NCI-H774 (cell line): ENCODE results near the gene CD19.
A peak's percentile ranks its signal among the peaks of the same experiment; 100 is the strongest.
"Not testable (repeated sequence)": the region's sequence is repeated elsewhere in the genome, so short reads cannot be mapped to it uniquely, and the experiment has no call there.

Experiments used
- DNase-seq: peaks from one replicate; lab custom pipeline; 2025; lab: John Stamatoyannopoulos, UW

The CD19 gene

DNA sequence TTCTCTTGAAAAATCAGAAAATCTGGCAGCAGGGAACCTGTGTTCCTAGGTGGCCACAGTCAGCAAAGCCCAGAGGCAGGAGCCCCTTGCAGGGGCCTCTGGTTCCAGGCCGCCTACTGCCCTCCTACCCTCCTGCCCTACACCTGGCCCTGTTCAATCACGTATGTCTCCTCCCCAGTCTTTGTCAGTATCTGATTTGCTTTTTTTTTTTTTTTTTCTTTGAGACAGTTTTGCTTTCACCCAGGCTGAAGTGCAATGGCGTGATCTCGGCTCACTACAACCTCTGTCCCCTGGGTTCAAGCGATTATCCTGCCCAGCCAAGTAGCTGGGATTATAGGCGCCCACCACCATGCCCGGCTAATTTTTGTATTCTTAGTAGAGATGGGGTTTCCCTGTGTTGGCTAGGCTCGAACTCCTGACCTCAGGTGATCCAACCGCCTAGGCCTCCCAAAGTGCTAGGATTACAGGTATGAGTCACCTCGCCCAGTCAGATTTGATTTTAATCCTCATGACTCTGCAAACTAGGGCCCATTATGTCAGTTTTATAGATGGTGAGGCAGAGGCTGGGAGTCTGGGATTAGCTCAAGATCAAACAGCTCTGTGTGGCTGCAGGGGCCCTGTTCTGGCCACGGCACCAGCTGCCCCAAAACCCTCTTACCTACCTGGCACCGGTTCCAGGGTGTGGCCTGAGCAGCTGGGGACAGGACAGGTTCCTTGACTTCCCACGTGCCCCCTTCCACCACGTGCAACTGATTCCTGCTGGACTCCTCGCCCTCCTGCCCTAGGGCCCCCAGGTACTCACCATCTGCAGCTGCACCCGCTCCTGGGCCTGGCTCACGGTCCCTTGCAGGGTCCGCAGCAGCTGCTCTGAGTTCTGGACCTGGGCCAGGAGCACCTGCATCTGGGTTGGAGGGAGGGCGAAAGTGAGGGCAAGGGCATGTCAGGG lies 21.4 kb upstream of the CD19 start:
- no peak for DNase-seq

DNA sequence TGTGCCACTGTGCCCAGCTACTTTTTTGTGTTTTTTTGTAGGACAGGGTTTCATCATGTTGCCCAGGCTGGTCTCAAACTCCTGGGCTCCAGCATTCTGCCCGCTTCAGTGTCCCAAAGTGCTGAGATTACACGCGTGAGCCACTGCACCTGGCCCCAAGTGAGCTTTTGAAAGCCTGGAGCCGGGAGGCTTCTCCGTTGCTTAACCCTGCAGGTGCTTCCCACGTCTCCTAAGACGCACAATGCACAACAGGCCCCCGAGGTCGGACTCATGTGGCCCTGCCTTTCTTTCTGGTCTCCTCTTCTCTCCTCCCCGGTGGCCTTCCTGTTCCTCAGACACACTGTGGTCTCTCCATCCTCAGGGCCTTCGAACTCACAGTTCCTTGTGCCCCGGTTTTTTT lies 19.2 kb upstream of the CD19 start:
- no peak for DNase-seq

DNA sequence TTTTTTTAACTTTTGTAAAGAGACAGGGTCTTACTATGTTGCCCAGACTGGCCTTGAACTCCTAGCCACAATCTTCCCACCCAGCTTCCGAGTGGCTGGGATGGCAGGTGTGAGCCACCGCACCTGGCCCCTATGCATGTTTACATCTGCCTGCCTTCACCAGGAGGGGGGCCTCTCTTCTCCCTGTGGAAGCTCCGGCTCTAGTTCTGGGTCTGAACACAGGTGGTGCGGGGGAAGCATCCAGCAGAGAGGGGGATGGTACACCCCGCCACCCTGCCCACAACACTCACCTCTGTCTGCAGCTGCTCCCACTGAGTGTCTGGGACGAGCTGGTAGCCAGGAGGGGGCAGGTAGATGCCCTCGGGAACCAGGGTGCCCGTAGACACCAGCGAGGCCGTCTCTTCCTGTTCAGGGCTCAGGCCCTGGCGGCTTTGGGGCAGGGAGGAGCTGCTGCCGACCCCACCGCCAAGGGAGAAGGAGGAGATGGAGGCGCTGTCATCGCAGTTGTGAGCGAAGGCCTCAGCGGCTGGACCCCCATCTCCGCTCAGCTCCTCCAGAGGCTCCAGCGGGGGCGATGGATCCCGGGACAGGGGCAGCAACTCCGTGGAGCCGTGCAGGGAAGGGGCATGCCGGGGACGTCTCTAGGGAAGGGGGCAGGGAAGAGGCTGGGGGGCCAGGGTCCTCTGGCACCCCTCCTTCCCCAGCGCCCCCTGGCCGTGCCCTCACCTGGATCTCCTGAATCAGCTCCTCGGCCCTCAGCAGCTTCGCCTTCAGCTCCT lies 17.6 kb upstream of the CD19 start:
- peak; percentile 32 for DNase-seq

DNA sequence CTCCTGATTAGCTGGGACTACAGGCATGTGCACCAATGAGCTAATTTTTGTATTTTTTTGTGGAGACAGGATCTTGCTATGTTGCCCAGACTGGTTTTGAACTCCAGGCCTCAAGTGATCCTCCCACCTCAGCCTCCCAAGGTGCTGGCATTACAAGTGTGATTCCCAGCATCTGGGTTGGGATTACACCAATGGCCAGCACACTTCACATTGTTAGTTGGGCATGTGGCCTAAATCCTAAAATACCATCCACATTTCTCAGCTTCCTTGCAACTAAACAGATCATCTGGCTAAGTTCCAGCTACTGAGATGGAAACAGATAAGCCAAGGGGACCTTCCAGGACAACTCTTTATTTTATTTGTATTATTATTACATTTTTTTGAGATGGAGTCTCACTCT lies 16.6 kb upstream of the CD19 start:
- no peak for DNase-seq

DNA sequence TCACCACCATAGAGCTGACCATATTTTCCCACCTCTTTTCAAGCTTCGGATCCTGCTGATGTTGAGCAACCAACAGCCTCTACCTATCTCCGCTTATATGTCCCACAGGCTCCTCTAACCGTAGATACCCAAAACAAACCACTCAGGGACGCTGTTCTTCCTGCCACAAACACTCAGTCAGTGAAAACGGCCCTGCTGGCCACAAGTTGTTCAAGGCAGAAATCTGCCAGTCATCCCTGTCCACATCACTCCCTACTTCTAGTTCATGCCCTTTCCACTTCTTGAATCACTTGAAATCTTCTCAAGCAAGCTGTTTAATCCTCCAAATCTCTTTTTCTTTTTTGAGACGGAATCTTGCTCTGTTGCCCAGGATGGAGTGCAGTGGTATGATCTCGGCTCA lies 14.7 kb upstream of the CD19 start:
- DNase-seq = no peak

DNA sequence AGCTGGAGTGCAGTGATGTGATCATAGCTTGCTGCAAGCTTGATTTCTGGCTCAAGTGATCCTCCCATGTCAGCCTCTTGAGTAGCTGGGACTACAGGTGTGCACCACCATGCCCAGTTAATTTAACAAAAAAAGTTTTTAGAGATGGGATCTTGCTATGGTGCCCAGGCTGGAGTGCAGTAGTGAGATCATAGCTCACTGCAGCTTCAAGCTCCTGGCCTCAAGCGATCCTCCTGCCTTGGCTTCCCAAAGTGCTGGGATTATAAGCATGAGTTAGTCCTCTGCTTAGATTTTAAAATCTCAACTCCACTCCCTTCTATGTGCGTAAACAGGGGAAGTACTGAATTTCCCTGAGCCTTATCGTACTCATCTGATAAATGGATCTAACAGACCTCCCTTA lies 13.1 kb upstream of the CD19 start:
- no peak for DNase-seq

DNA sequence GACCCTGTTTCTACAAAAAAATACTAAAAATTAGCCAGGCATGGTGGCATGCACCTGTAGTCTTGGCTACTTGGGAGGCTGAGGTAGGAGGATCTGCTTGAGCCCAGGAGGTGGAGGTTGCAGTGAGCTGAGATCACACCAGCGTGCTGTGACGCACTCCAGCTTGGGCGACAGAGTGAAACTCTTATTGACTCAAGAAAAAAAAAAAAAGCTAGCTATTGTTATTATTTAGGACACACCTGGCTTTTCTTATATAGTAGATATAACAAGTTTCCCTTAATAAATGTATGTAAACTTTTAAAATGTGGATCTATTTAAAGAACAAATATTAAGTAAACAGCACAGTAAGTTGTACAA lies 8.6 kb upstream of the CD19 start:
- peak; percentile 60 for DNase-seq

DNA sequence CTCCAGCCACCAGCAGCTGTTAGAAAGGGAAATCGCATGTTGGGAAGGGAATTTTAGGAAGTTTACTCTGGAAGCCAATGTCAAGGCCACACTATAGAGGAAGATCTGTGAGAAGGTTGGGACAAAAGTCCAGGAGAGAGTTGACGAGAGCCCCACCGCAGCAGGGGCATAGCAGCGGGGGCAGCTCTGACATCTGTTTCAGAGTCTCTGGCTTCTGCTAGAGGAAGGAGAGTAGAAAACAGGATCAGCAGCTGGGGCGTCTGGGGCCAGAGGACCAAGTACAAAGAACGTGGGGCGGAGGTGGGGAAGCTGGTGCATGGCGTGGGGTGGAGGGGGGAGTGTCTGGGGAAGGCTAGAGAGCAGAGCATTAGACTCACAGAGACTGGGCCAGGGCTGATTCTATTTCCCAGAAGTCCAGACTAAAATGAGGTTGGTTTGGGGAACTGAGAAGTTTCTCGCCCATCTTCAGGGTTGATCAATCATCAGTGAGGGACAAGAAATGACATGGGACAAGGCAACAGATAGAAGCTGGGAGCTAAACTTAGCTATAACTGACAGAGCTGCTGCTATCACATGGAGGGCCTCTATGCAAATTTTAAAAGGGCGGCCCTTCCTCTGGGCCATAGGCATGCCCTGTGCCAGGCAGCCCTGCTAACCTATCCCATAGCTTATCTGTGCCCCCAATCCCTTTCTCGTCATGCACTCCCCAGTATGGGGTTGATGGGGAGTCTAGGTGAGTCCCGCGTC lies 7.9 kb upstream of the CD19 start:
- no peak for DNase-seq

DNA sequence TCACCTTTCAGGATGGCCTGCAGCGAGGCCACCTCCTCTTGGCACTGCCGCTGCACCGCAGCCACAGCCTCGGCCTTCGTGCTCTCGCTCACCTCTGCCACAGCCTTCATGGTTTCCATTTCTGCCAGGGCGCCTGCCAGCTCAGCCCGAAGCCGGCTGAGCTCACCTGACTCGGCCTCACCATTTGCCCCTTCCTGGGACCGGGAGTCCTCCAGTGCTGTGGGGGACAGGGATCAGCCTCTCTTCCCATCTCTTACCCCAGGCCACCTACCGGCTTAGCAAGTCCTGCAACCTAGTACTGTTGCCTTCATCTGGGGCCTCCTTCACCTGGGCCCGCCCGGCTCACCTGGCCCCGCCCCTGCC lies 7.4 kb upstream of the CD19 start:
- no peak for DNase-seq

DNA sequence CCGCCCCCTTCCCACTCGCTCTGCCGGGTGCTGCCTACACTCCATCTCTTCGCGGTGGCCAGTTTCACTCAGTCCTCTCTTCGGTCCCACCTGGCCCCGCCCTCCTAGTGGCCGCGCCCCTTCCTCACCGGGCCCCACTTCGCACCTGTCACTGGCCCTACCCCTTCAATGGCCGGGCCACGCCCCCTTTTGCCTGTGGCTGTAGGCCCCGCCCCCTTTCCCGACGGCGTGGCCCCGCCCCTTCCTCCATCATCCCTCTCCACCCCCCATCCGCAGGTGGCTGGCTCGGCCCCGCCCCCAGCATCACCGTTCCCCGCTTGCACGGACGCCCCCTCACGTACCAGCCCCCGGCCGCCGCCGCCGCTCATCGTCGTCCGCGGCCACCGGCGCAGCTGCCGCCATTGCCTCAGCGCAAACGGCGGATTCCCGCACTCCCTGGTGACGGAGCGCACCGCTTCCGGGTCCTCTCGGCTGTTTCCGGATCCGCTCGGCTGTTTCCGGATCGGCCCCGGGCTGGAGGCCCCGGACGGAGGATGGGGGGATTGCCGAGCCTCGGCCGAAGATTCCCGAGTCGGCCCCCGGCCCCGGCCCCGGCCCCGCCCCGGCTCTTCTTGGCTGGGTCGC lies 6.9 kb upstream of the CD19 start, which contains the start of gene RABEP2:
Gene RABEP2, minus strand, starts transcription at position 477 of the 624 bp plus-strand sequence. Its CDS starts 75 bp downstream, at position 402.
- peak; percentile 95 for DNase-seq

DNA sequence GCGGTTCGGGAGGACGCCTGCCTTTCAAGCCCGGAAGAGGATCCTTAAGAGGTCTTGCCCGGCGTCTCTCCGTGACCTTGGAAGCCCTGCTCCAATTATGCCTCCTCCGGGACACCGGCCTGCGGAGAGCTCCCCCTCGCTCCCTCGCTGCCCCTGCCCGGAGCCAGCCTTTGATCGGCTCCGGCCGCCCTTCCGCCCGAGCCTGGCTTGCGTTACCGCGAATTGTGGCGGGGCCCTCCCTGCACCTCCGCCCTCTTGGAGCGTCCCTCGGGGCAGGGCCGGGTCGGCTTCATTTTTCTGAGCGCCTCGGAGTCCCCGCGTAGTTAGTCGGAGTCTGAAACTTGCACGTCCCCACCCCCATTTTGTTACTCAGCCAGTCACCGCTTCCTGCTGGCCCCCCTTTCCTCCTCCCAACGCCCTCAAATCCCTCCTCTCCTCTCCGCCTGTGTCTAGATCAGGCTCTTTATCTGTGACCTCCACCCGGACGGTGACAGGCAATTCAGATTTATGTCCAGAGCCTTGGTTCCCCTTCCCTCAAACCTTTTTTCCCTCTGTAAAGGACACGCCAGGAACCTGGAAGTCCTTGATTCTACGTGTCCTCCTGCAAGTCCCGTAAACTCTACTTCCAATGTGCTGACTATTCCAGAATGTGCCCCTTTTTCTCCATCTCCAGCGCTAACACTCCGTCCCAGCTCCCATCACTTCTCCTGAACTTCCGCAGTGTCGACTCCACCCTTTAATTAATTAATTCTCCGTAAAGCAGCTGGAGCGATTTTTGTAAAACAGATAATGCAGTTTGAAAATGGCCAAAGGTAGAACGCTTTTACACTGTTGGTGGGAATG lies 6.2 kb upstream of the CD19 start:
- DNase-seq = peak; percentile 63

DNA sequence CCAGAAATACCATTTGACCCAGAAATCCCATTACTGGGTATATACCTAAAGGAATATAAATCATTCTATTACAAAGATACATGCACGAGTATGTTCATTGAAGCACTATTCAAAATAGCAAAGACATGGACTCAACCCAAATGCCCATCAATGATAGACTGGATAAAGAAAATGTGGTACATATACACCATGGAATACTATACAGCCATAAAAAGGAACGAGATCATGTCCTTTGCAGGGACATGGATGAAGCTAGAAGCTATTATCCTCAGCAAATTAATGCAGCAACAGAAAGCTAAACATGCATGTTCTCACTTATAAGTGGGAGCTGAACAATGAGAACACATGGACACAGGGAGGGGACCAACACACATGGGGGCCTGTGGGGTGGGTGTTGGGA lies 5.5 kb upstream of the CD19 start:
- DNase-seq = not testable (repeated sequence)

DNA sequence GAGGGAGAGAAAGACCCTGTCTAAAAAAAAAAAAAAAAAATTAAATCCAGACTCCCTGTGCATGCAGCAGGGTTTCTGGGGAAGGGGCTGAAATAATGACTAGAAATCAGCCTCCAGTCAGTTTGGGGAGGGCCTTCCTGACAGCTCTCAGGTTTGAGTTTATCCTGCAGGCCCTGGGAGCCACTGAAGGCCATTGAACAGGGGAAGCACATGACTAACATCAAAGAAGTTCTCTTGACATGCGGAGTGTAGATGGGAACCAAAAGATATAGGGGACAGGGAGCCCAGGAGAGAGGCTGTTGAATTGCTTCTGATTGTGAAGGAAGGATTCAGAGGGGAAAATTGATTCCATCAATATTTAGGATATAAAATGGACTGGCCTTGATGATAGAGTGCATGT lies 4.0 kb upstream of the CD19 start:
- DNase-seq = no peak

DNA sequence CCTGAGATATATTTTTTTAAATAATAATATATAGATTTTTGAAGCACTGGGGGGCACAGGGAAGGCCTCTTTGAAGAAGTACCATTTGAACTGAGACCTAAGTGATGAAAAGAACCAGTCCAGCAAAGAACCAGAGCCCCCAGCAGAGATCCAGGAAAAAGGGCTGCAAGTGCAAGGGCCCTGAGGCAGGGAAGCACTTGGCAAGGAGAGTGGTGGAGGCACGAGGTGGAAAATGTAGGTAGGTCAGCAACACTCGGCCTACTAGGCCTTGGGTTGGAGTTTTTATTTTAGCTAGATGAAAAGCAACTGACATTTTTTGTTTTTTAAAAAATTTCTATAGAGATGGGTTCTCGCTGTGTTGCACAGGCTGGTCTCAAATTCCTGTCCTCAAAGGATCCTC lies 1.6 kb upstream of the CD19 start:
- DNase-seq = no peak

DNA sequence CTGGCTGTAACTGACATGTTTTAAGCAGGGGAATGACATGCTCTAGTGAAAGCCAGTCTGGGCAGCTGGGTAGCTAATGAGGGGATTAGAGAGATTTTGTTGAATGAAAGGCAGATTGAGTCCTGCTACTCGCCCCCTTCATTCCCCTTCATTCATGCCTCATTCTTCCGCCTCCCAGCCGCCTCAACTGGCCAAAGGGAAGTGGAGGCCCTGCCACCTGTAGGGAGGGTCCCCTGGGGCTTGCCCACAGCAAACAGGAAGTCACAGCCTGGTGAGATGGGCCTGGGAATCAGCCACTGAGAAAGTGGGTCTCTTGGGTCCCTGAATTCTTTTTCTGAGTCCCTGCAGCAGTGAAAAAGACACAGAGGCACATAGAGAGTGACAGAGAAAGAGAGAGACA lies 1.1 kb upstream of the CD19 start:
- DNase-seq = no peak

DNA sequence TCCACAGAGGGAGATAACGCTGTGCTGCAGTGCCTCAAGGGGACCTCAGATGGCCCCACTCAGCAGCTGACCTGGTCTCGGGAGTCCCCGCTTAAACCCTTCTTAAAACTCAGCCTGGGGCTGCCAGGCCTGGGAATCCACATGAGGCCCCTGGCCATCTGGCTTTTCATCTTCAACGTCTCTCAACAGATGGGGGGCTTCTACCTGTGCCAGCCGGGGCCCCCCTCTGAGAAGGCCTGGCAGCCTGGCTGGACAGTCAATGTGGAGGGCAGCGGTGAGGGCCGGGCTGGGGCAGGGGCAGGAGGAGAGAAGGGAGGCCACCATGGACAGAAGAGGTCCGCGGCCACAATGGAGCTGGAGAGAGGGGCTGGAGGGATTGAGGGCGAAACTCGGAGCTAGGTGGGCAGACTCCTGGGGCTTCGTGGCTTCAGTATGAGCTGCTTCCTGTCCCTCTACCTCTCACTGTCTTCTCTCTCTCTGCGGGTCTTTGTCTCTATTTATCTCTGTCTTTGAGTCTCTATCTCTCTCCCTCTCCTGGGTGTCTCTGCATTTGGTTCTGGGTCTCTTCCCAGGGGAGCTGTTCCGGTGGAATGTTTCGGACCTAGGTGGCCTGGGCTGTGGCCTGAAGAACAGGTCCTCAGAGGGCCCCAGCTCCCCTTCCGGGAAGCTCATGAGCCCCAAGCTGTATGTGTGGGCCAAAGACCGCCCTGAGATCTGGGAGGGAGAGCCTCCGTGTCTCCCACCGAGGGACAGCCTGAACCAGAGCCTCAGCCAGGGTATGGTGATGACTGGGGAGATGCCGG lies 769 bp downstream of the CD19 start:
- no peak for DNase-seq

DNA sequence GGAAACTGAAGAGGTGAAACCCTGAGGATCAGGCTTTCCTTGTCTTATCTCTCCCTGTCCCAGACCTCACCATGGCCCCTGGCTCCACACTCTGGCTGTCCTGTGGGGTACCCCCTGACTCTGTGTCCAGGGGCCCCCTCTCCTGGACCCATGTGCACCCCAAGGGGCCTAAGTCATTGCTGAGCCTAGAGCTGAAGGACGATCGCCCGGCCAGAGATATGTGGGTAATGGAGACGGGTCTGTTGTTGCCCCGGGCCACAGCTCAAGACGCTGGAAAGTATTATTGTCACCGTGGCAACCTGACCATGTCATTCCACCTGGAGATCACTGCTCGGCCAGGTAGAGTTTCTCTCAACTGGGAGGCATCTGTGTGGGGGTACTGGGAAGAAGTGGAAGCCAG lies 1.4 kb downstream of the CD19 start:
- no peak for DNase-seq

DNA sequence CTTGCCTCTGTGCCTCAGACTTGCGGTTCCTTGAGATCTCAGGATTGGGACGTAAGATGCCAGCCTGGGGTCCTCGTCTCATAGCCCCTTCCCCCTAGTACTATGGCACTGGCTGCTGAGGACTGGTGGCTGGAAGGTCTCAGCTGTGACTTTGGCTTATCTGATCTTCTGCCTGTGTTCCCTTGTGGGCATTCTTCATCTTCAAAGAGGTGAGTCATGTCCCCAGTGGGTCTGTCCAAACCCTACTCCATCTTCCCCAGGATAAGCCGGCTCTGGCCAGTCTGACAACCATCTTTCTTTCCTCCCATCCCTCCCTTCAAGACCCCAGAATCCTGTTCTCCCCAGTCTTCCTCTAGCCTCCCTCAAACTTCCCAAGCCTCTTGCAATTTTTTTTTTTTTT lies 3.6 kb downstream of the CD19 start:
- DNase-seq = no peak

DNA sequence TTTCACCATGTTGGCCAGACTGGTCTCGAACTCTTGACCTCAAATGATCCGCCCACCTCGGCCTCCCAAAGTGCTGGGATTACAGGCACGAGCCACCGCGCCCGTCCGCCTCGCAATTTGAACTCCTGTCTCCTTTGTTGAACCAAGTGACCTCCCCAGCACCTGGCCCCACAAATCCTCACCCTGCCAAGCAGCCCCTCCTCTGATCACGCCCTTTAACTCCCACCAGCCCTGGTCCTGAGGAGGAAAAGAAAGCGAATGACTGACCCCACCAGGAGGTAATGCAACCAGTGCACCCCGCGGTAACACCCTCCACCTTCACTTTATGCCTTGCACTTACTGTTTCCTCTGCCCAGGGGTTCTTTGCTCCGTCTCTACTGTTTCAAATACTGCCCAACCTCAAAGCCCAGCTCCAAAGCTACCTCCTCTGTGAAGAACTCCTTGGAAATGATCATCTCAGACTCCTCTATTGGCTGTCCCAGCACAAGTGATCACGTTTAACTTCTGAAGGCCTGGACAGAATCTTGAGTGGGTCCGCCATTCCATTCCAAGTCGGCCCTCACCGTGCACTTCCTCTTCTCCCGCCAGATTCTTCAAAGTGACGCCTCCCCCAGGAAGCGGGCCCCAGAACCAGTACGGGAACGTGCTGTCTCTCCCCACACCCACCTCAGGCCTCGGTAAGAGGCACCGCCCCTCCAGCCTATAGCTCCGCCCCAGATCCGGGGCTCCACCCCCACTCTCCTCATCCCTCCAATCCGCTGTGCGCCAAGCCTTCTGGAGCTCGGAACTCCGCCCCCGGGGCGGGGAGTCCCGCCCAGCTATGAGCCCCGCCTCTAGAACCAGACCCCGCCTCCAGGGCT lies 4.4 kb downstream of the CD19 start:
- peak; percentile 91 for DNase-seq
